AG04450 (cell line): ENCODE results near the gene SLC13A3. TPM values are rescaled to one million over a fixed set of nuclear protein-coding genes. Genes with fewer than 3 reads are reported as not detected.

Source experiments
- CTCF ChIA-PET: fragments of 300-600, 350-600 bp; formaldehyde crosslinking; extraction: SDS; loops from one replicate; lab custom pipeline; 2022; ENCODE audit warnings: antibody characterized with exemption, inconsistent platforms; lab: Charles Lee
- POLR2A ChIA-PET: fragments of 350-600 bp; formaldehyde crosslinking; extraction: SDS; loops from one replicate; lab custom pipeline; 2021; ENCODE audit warnings: antibody characterized with exemption, inconsistent platforms; lab: Yijun Ruan, JAX
- DNase-seq: peaks from one replicate; pipeline ENCODE4 v3.0.0-alpha.2; 2011; ENCODE audit warnings: low read depth, low spot score
- H3K27ac ChIP-seq: one replicate; pipeline ENCODE4 v1.5.1; 2012; ENCODE audit warnings: low read depth, low read length, control low read depth
- H3K27me3 ChIP-seq: one replicate; pipeline ENCODE4 v1.6.0; 2012; ENCODE audit warnings: low read length; ENCODE audit not compliant: control insufficient read depth, insufficient read depth
- H3K4me3 ChIP-seq: 2 replicates; pipeline ENCODE4 v1.5.1; 2011; ENCODE audit warnings: mild to moderate bottlenecking, low read depth, low read length, control low read depth
- H3K9me3 ChIP-seq: 2 replicates; pipeline ENCODE4 v1.5.1; 2012; ENCODE audit warnings: low read length; ENCODE audit not compliant: control insufficient read depth, insufficient read depth
- CTCF ChIP-seq: IDR thresholded peaks from 2 replicates; pipeline ENCODE4 v1.5.1; 2011; ENCODE audit warnings: low read depth, low read length, control low read depth, inconsistent platforms
- polyA plus RNA-seq: library from polyadenylated mRNA; depleted of rRNA; stranded (reverse); fragments of >200 nt; gene quantifications from 2 replicates; pipeline ENCODE4 v1.2.3, GENCODE V29; 2011

The SLC13A3 gene
- polyA plus RNA-seq, 1 experiment: 2.4 TPM

- no peaks in the 10 kb centered on the region for H3K9me3 ChIP-seq
- TF ChIP-seq CTCF: no peak
- H3K27me3 ChIP-seq: peaks cover 7% of the 10 kb centered on the region
- no peak for DNase-seq
- POLR2A ChIA-PET: no interaction called here
- CTCF ChIA-PET: no interaction called here
- H3K27ac ChIP-seq: no peak overlapping the region
- no peak overlapping the region for H3K4me3 ChIP-seq
Observed at GRCh38 chr20:46583411-46584214, 67.6 kb downstream of the SLC13A3 start.

- POLR2A ChIA-PET: no interaction called here
Observed at GRCh38 chr20:46582648-46583047, 68.6 kb downstream of the SLC13A3 start.

GRCh38 chr20:46581391-46581790 lies 69.9 kb downstream of the SLC13A3 start:
- Histone ChIP-seq H3K27me3 (peaks cover 7% of the 10 kb centered on the region), H3K27ac (no peak overlapping the region), H3K9me3 (no peaks in the 10 kb centered on the region), H3K4me3 (no peak overlapping the region)
- TF ChIP-seq CTCF: no peak
- ChIA-PET CTCF (interaction anchor here (0.6 kb wide), 1 partner anchor 19 kb away, joined by 3 read pairs; no protein-coding TSS in a partner anchor), POLR2A (no interaction called here)
- no peak for DNase-seq

More at GRCh38 chr20:46582648-46583047, 68.6 kb downstream of the SLC13A3 start:
- no peaks in the 10 kb centered on the region for H3K9me3 ChIP-seq
- H3K4me3 ChIP-seq: no peak overlapping the region
- H3K27ac ChIP-seq: no peak overlapping the region
- CTCF ChIA-PET: no interaction called here
- no peak for DNase-seq
- no peak for TF ChIP-seq CTCF
- H3K27me3 ChIP-seq: peaks cover 7% of the 10 kb centered on the region

- H3K27me3 ChIP-seq: peaks cover 5% of the 10 kb centered on the region
- no peak for TF ChIP-seq CTCF
- CTCF ChIA-PET: no interaction called here
- no peak overlapping the region for H3K27ac ChIP-seq
- POLR2A ChIA-PET: no interaction called here
- H3K4me3 ChIP-seq: no peak overlapping the region
- DNase-seq: no peak
- no peaks in the 10 kb centered on the region for H3K9me3 ChIP-seq
Observed at GRCh38 chr20:46580613-46581205, 70.5 kb downstream of the SLC13A3 start.

GRCh38 chr20:46578745-46579144 lies 72.5 kb downstream of the SLC13A3 start:
- Histone ChIP-seq H3K4me3 (no peak overlapping the region), H3K27me3 (peaks cover 3% of the 10 kb centered on the region), H3K27ac (no peak overlapping the region), H3K9me3 (no peaks in the 10 kb centered on the region)
- no peak for TF ChIP-seq CTCF
- DNase-seq: no peak
- POLR2A ChIA-PET: no interaction called here
- CTCF ChIA-PET: no interaction called here
